ENCODE measurements around the gene RABGAP1L.
"Not testable (repeated sequence)": the region's sequence is repeated elsewhere in the genome, so short reads cannot be mapped to it uniquely, and the experiment has no call there.

RABGAP1L gene

GRCh38 chr1:174870319-174870718 is 711.0 kb downstream of the RABGAP1L start:
- DNase-seq (ENCODE audit: low read depth, low spot score), result no peak

- DNase-seq (ENCODE audit: low read depth, low spot score), result no peak
Observed at GRCh38 chr1:174871886-174872285, 712.6 kb downstream of the RABGAP1L start.

GRCh38 chr1:174872615-174873058 is 713.3 kb downstream of the RABGAP1L start:
- no peak for DNase-seq (ENCODE audit: low read depth, low spot score)

GRCh38 chr1:174874331-174875053 is 715.2 kb downstream of the RABGAP1L start:
- DNase-seq (ENCODE audit: low read depth, low spot score), result no peak

- DNase-seq (ENCODE audit: low read depth, low spot score), result no peak
Observed at GRCh38 chr1:174875306-174875705, 716.0 kb downstream of the RABGAP1L start.

- DNase-seq (ENCODE audit: low read depth, low spot score), result no peak
Observed at GRCh38 chr1:174877208-174877673, 717.9 kb downstream of the RABGAP1L start.

- DNase-seq (ENCODE audit: low read depth, low spot score), result no peak
Observed at GRCh38 chr1:174880171-174880570, 720.9 kb downstream of the RABGAP1L start.

GRCh38 chr1:174883409-174883808 is 724.1 kb downstream of the RABGAP1L start:
- no peak for DNase-seq (ENCODE audit: low read depth, low spot score)

GRCh38 chr1:174884038-174884437 is 724.7 kb downstream of the RABGAP1L start:
- no peak for DNase-seq (ENCODE audit: low read depth, low spot score)

- no peak for DNase-seq (ENCODE audit: low read depth, low spot score)
Observed at GRCh38 chr1:174884566-174884965, 725.2 kb downstream of the RABGAP1L start.

- no peak for DNase-seq (ENCODE audit: low read depth, low spot score)
Observed at GRCh38 chr1:174890024-174890423, 730.7 kb downstream of the RABGAP1L start.

- no peak for DNase-seq (ENCODE audit: low read depth, low spot score)
Observed at GRCh38 chr1:174892016-174892415, 732.7 kb downstream of the RABGAP1L start.

- DNase-seq (ENCODE audit: low read depth, low spot score), result no peak
Observed at GRCh38 chr1:174894117-174894762, 734.9 kb downstream of the RABGAP1L start.

- DNase-seq (ENCODE audit: low read depth, low spot score), result not testable (repeated sequence)
Observed at GRCh38 chr1:174895610-174896009, 736.3 kb downstream of the RABGAP1L start.

GRCh38 chr1:174898102-174898797 is 738.9 kb downstream of the RABGAP1L start:
- no peak for DNase-seq (ENCODE audit: low read depth, low spot score)

- no peak for DNase-seq (ENCODE audit: low read depth, low spot score)
Observed at GRCh38 chr1:174900317-174900716, 741.0 kb downstream of the RABGAP1L start.

- no peak for DNase-seq (ENCODE audit: low read depth, low spot score)
Observed at GRCh38 chr1:174902531-174903099, 743.3 kb downstream of the RABGAP1L start.

- no peak for DNase-seq (ENCODE audit: low read depth, low spot score)
Observed at GRCh38 chr1:174911606-174912005, 752.3 kb downstream of the RABGAP1L start.

- no peak for DNase-seq (ENCODE audit: low read depth, low spot score)
Observed at GRCh38 chr1:174912264-174912663, 752.9 kb downstream of the RABGAP1L start.

- DNase-seq (ENCODE audit: low read depth, low spot score), result no peak
Observed at GRCh38 chr1:174913225-174913903, 754.0 kb downstream of the RABGAP1L start.

- no peak for DNase-seq (ENCODE audit: low read depth, low spot score)
Observed at GRCh38 chr1:174914991-174915390, 755.7 kb downstream of the RABGAP1L start.

GRCh38 chr1:174916846-174917245 is 757.5 kb downstream of the RABGAP1L start:
- no peak for DNase-seq (ENCODE audit: low read depth, low spot score)

Data from activated CD4-positive, CD25-positive, alpha-beta regulatory T cell treated with anti-CD3 and anti-CD28 coated beads, Interleukin-2, amount 50 U/mL, for 16 hours (primary cell).